ENCODE data around the gene SERPINB4. TPM values are rescaled to one million over a fixed set of nuclear protein-coding genes. Genes with fewer than 3 reads are reported as not detected.
A peak's percentile ranks its signal among the peaks of the same experiment; 100 is the strongest.

Gene SERPINB4
- total RNA-seq, 6 donors from 2014 or later = 2.6 TPM; not detected in 5

- ATAC-seq (ENCODE audit: low FRiP score in 2 of 2) = no peak
- WGBS, 2 donors = 87 to 91% methylated on average over 3 of the region's 3 CpGs
Measured at GRCh38 chr18:63591725-63592124, 52.3 kb downstream of the SERPINB4 start.

GRCh38 chr18:63590966-63591695 lies 52.9 kb downstream of the SERPINB4 start:
- Histone ChIP-seq H3K9me3 (no peaks in the 10 kb centered on the region), H3K4me1 (peaks cover 0 to 4% (median 0%) of the 10 kb centered on the region in 4 donors), H3K36me3 (no peaks in the 10 kb centered on the region), H3K4me3 (no peak overlapping the region), H3K27ac (no peak overlapping the region), H3K27me3 (no peaks in the 10 kb centered on the region)
- no peak for DNase-seq
- no peak for TF ChIP-seq POLR2AphosphoS5 (IDR thresholded peaks at IDR 0.05)
- no peak for TF ChIP-seq EP300 (IDR thresholded peaks at IDR 0.05)
- TF ChIP-seq CTCF (IDR thresholded peaks at IDR 0.05) = no peak
- TF ChIP-seq POLR2A (IDR thresholded peaks at IDR 0.05) = no peak
- 72 to 73% methylated on average over 3 of the region's 3 CpGs for WGBS, 2 donors
- no peak for ATAC-seq (ENCODE audit: low FRiP score in 2 of 2)

More at GRCh38 chr18:63591725-63592124, 52.3 kb downstream of the SERPINB4 start:
- Histone ChIP-seq H3K27me3 (no peaks in the 10 kb centered on the region), H3K4me3 (no peak overlapping the region), H3K4me1 (peaks cover 0 to 4% (median 0%) of the 10 kb centered on the region in 4 donors), H3K9me3 (no peaks in the 10 kb centered on the region), H3K36me3 (no peaks in the 10 kb centered on the region), H3K27ac (no peak overlapping the region)
- DNase-seq = no peak
- TF ChIP-seq POLR2AphosphoS5 (IDR thresholded peaks at IDR 0.05) (no peak), CTCF (IDR thresholded peaks at IDR 0.05) (no peak), EP300 (IDR thresholded peaks at IDR 0.05) (no peak), POLR2A (IDR thresholded peaks at IDR 0.05) (no peak)

GRCh38 chr18:63590373-63590772 lies 53.7 kb downstream of the SERPINB4 start:
- Histone ChIP-seq H3K4me1 (peaks cover 0 to 4% (median 0%) of the 10 kb centered on the region in 4 donors), H3K9me3 (no peaks in the 10 kb centered on the region), H3K4me3 (no peak overlapping the region), H3K27ac (no peak overlapping the region), H3K36me3 (no peaks in the 10 kb centered on the region), H3K27me3 (no peaks in the 10 kb centered on the region)
- DNase-seq (peak in 1 of 2 donors; percentile 61), ATAC-seq (ENCODE audit: low FRiP score in 2 of 2) (peak in 1 of 2 donors; percentile 65)
- TF ChIP-seq POLR2AphosphoS5 (IDR thresholded peaks at IDR 0.05) = peak in 1 of 2 donors; percentile 28
- no peak for TF ChIP-seq EP300 (IDR thresholded peaks at IDR 0.05)
- no peak for TF ChIP-seq CTCF (IDR thresholded peaks at IDR 0.05)
- no peak for TF ChIP-seq POLR2A (IDR thresholded peaks at IDR 0.05)
- whole genome bisulfite sequencing, 2 donors = 69% methylated on average over 2 of the region's 2 CpGs; no CpG with 5 or more reads in 1 of the 2 donors

GRCh38 chr18:63588909-63589308 lies 55.1 kb downstream of the SERPINB4 start:
- Histone ChIP-seq H3K27me3 (no peaks in the 10 kb centered on the region), H3K9me3 (no peaks in the 10 kb centered on the region), H3K4me1 (peaks cover 0 to 4% (median 0%) of the 10 kb centered on the region in 4 donors), H3K36me3 (no peaks in the 10 kb centered on the region), H3K4me3 (no peak overlapping the region), H3K27ac (no peak overlapping the region)
- no peak for DNase-seq
- TF ChIP-seq POLR2A (IDR thresholded peaks at IDR 0.05) (no peak), POLR2AphosphoS5 (IDR thresholded peaks at IDR 0.05) (no peak), CTCF (IDR thresholded peaks at IDR 0.05) (no peak), EP300 (IDR thresholded peaks at IDR 0.05) (peak in 1 of 4 donors; percentile 20)
- no peak for ATAC-seq (ENCODE audit: low FRiP score in 2 of 2)
- WGBS, 2 donors = 44 to 58% methylated on average over 5 of the region's 5 CpGs

Other genes starting within 250 kb of the SERPINB4 start
- gene VPS4B, start 221.8 kb downstream of the SERPINB4 start, total RNA-seq = 10 to 100 TPM; 24.1 to 63.7 (median 37.9) TPM
- under 1 TPM in 2 of 6 donors, not detected in 4; 0.61 to 0.98 TPM for gene SERPINB5, start 167.3 kb downstream of the SERPINB4 start, total RNA-seq
- gene SERPINB12, start 101.9 kb downstream of the SERPINB4 start, total RNA-seq = not detected
- 1 to 10 TPM in 1 of 6 donors, not detected in 5; 3.9 TPM for gene SERPINB13, start 56.9 kb downstream of the SERPINB4 start, total RNA-seq
- gene SERPINB3, start 17.6 kb upstream of the SERPINB4 start, total RNA-seq = 10 to 100 TPM in 1 of 6 donors, under 1 TPM in 1, not detected in 4; 0.30 to 63.6 TPM
- gene SERPINB11, start 58.7 kb upstream of the SERPINB4 start, total RNA-seq = 10 to 100 TPM in 1 of 6 donors, under 1 TPM in 1, not detected in 4; 0.46 to 12.8 TPM
- 1 to 10 TPM in 1 of 6 donors, not detected in 5; 1.3 TPM for gene SERPINB7, start 131.2 kb upstream of the SERPINB4 start, total RNA-seq
- under 1 TPM in 2 of 6 donors, not detected in 4; 0.49 to 0.61 TPM for gene SERPINB2, start 243.4 kb upstream of the SERPINB4 start, total RNA-seq